ENCODE data around the gene CELF4. TPM values are rescaled to one million over a fixed set of nuclear protein-coding genes. Genes with fewer than 3 reads are reported as not detected.

CELF4 gene
- total RNA-seq, 1 experiment from 2014 or later, result not detected

DNA sequence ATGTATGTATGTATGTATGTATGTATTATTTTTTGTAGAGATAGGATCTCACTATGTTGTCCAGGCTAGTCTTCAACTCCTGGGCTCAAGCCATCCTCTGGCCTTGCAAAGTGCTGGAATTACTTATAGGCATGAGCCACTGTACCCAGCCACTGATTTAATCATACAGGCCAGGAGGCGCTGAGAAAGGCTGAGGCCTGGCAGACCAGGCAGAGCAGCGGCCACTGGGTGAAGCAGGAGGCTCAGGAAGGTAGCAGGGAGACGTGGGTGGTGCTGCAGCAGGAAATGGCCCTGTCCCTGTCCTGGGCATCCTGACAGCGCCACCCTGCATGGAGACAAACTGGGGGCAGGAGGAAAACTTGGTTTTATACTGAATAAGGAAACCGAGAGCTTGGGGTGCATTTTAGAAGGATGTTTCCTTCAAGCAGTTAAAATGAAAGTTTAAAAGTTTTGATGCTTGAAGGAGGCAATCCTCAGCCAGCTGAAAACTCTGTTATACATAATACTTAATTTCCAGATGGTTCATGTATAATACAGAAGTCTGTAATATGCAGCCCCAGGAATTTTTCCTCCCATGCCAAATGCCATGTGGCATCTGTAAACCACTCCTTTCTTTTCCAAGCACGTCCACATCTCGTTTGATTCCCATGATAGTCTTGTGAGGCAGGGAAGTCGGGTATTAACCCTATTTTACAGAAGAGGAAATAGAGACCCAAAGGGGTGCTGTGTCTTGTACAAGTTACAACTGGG is 182.4 kb downstream of the CELF4 start:
- in situ Hi-C loops (cut with HindIII; ENCODE audit: low pct_unique_long_range_greater_than_20kb, low sequenced_read_pairs) (no loop called here), intact Hi-C loops (cut with micrococcal nuclease; ENCODE audit: unreplicated experiment) (no loop called here)
- BruUV-seq (replicated peaks), result no TSS peak
- no peaks in the 10 kb centered on the region for H3K9me3 ChIP-seq (ENCODE audit: control insufficient read depth, insufficient read depth, low read depth, low read length)
- no peak overlapping the region for H3K4me3 ChIP-seq (ENCODE audit: low read depth in 2 of 2, low read length in 2 of 2)
- DNase-seq (ENCODE audit: low read depth, low spot score) (no peak), ATAC-seq (no peak)
- no peak for TF ChIP-seq POLR2AphosphoS5 (IDR thresholded peaks at IDR 0.05; ENCODE audit: low read depth, low read length)
- no peak for TF ChIP-seq TCF7L2 (IDR thresholded peaks at IDR 0.05; ENCODE audit: low read depth, low read length)
- no peak for TF ChIP-seq REST (IDR thresholded peaks at IDR 0.05; ENCODE audit: insufficient read depth in 1 of 2, low read depth in 2 of 2, low read length in 1 of 2)
- TF ChIP-seq SIN3A (IDR thresholded peaks at IDR 0.05; ENCODE audit: borderline replicate concordance, insufficient read depth, low read depth, low read length), result no peak
- no peak for TF ChIP-seq CTCF (IDR thresholded peaks at IDR 0.05)
- POLR2A ChIA-PET, result no interaction called here
- H3K36me3 ChIP-seq (ENCODE audit: control insufficient read depth, insufficient read depth, low read length), result no peaks in the 10 kb centered on the region
- CTCF ChIA-PET, result no interaction called here
- H3K4me1 ChIP-seq (ENCODE audit: control insufficient read depth, insufficient read depth, low read length), result no peaks in the 10 kb centered on the region
- H3K27me3 ChIP-seq (ENCODE audit: control insufficient read depth, insufficient read depth, low read length), result no peaks in the 10 kb centered on the region
- no peak overlapping the region for H3K27ac ChIP-seq (ENCODE audit: low read length)

- no peak for TF ChIP-seq SIN3A (IDR thresholded peaks at IDR 0.05; ENCODE audit: borderline replicate concordance, insufficient read depth, low read depth, low read length)
- no peak for TF ChIP-seq CTCF (IDR thresholded peaks at IDR 0.05)
- no peak for TF ChIP-seq REST (IDR thresholded peaks at IDR 0.05; ENCODE audit: insufficient read depth in 1 of 2, low read depth in 2 of 2, low read length in 1 of 2)
- TF ChIP-seq TCF7L2 (IDR thresholded peaks at IDR 0.05; ENCODE audit: low read depth, low read length), result no peak
- TF ChIP-seq POLR2AphosphoS5 (IDR thresholded peaks at IDR 0.05; ENCODE audit: low read depth, low read length), result no peak
- DNase-seq (ENCODE audit: low read depth, low spot score), result no peak
- no peak for ATAC-seq
Observed at GRCh38 chr18:37381554-37381953, 184.0 kb downstream of the CELF4 start.

More at GRCh38 chr18:37381554-37381953, 184.0 kb downstream of the CELF4 start:
- no peak overlapping the region for H3K27ac ChIP-seq (ENCODE audit: low read length)
- intact Hi-C loops (cut with micrococcal nuclease; ENCODE audit: unreplicated experiment) (no loop called here), in situ Hi-C loops (cut with HindIII; ENCODE audit: low pct_unique_long_range_greater_than_20kb, low sequenced_read_pairs) (no loop called here)
- ChIA-PET CTCF (no interaction called here), POLR2A (no interaction called here)
- H3K4me3 ChIP-seq (ENCODE audit: low read depth in 2 of 2, low read length in 2 of 2), result no peak overlapping the region
- H3K9me3 ChIP-seq (ENCODE audit: control insufficient read depth, insufficient read depth, low read depth, low read length), result no peaks in the 10 kb centered on the region
- no peaks in the 10 kb centered on the region; the same call in 1 of the 2 replicates for H3K27me3 ChIP-seq (ENCODE audit: control insufficient read depth, insufficient read depth, low read length)
- no peaks in the 10 kb centered on the region for H3K36me3 ChIP-seq (ENCODE audit: control insufficient read depth, insufficient read depth, low read length)
- no TSS peak for BruUV-seq (replicated peaks)
- H3K4me1 ChIP-seq (ENCODE audit: control insufficient read depth, insufficient read depth, low read length), result no peaks in the 10 kb centered on the region
